Upper lobe of left lung (tissue), 6 donors: Measurements from ENCODE around the gene FAIM. TPM values are rescaled to one million over a fixed set of nuclear protein-coding genes. Genes with fewer than 3 reads are reported as not detected.
"Not testable (repeated sequence)": the region's sequence is repeated elsewhere in the genome, so short reads cannot be mapped to it uniquely, and the experiment has no call there.

Source experiments
- ATAC-seq, 2 donors: fragments of 200-7000 bp; cut with Tn5 transposase; one replicate each; pipeline ENCODE4 v1.9.1; 2022; ENCODE audit warnings: mild to moderate bottlenecking in 2 of 2, moderate library complexity in 2 of 2; ENCODE audit not compliant: low FRiP score in 2 of 2
- DNase-seq, 2 donors: peaks; one replicate each; pipeline ENCODE4 v3.0.0-alpha.2; 2019 to 2020
- H3K27ac ChIP-seq, 4 donors: fragments of 200-600 bp; sonication (generic); one replicate each; pipeline ENCODE4 v1.5.1; 2016 to 2019
- H3K27me3 ChIP-seq, 4 donors: fragments of 200-600 bp; sonication (generic); one replicate each; pipeline ENCODE4 v1.5.1; 2017 to 2019
- H3K36me3 ChIP-seq, 4 donors: fragments of 200-600 bp; sonication (generic); one replicate each; pipeline ENCODE4 v1.5.1; 2016 to 2019
- H3K4me1 ChIP-seq, 4 donors: fragments of 200-600 bp; sonication (generic); one replicate each; pipeline ENCODE4 v1.5.1; 2018 to 2019
- H3K4me3 ChIP-seq, 4 donors: fragments of 200-600 bp; sonication (generic); one replicate each; pipeline ENCODE4 v1.5.1; 2017 to 2019; ENCODE audit warnings: mild to moderate bottlenecking in 2 of 4, moderate library complexity in 1 of 4
- H3K9me3 ChIP-seq, 4 donors: fragments of 200-600 bp; sonication (generic); one replicate each; pipeline ENCODE4 v1.5.1; 2018 to 2019
- CTCF ChIP-seq, 6 experiments: fragments of 450-650 bp in 4 of 6; fragments of 200-600 bp in 2 of 6; sonication (generic) in 2 of 6; IDR thresholded peaks; one replicate each; pipeline ENCODE4 v1.5.1; 2016 to 2019; ENCODE audit warnings: antibody characterized with exemption in 6 of 6
- EP300 ChIP-seq, 4 donors: sonication (generic); formaldehyde crosslinking; IDR thresholded peaks; one replicate each; pipeline ENCODE4 v1.5.1; 2017; ENCODE audit warnings: antibody characterized with exemption in 4 of 4, control low read depth in 2 of 4
- POLR2A ChIP-seq, 4 donors: fragments of 450-650 bp; IDR thresholded peaks; one replicate each; pipeline ENCODE4 v1.5.1; 2016 to 2017; ENCODE audit warnings: antibody characterized with exemption in 4 of 4, mild to moderate bottlenecking in 2 of 4
- POLR2AphosphoS5 ChIP-seq, 2 donors: sonication (generic); formaldehyde crosslinking; IDR thresholded peaks; one replicate each; pipeline ENCODE4 v1.5.1; 2017; ENCODE audit warnings: antibody characterized with exemption in 2 of 2
- whole genome bisulfite sequencing, 2 donors: methylation state at CpG; one replicate each; pipeline ENCODE4 v1.1.5; 2017 to 2018; 5-methylcytosine and 5-hydroxymethylcytosine counted together
- total RNA-seq, 6 donors: library from RNA; depleted of rRNA in 4 of 6; stranded (reverse); fragments of >200 nt in 4 of 6; gene quantifications; one replicate each; pipeline versions ENCODE4 v1.1.0 to v1.2.1, GENCODE V29; 2016 to 2021
- donor health status: DM: no; HTN: no; CAD: no; lungs with moderate emphysema.
- donor health status: DM: no; HTN: yes; CAD: no; lungs with severe emphysema.

FAIM gene
- total RNA-seq, 6 donors from 2014 or later = 7.5 to 32.7 (median 14.5) TPM

- no peak for DNase-seq
- H3K4me3 ChIP-seq = no peak overlapping the region
- H3K9me3 ChIP-seq = no peaks in the 10 kb centered on the region
- 73 to 78% methylated on average over 8 of the region's 8 CpGs for WGBS, 2 donors
- no peaks in the 10 kb centered on the region for H3K27me3 ChIP-seq
- no peaks in the 10 kb centered on the region for H3K36me3 ChIP-seq
- H3K27ac ChIP-seq = no peak overlapping the region
- no peak for TF ChIP-seq POLR2A (IDR thresholded peaks at IDR 0.05)
- no peak for TF ChIP-seq POLR2AphosphoS5 (IDR thresholded peaks at IDR 0.05)
- no peak for TF ChIP-seq EP300 (IDR thresholded peaks at IDR 0.05)
- no peak for TF ChIP-seq CTCF (IDR thresholded peaks at IDR 0.05)
- ATAC-seq = no peak
- H3K4me1 ChIP-seq = peaks cover 0 to 3% (median 0%) of the 10 kb centered on the region in 4 donors
These were observed 8.3 kb upstream of the FAIM start for GRCh38 chr3:138600100-138600745.

GRCh38 chr3:138601661-138602060 is 6.9 kb upstream of the FAIM start:
- not testable (repeated sequence) for H3K4me1 ChIP-seq, H3K4me3 ChIP-seq, DNase-seq, H3K27me3 ChIP-seq, ATAC-seq, H3K9me3 ChIP-seq, H3K27ac ChIP-seq, H3K36me3 ChIP-seq
- WGBS, 2 donors = 66 to 79% methylated on average over 2 of the region's 2 CpGs

GRCh38 chr3:138604106-138604595 is 4.4 kb upstream of the FAIM start:
- not testable (repeated sequence) for H3K9me3 ChIP-seq, H3K27me3 ChIP-seq, H3K4me3 ChIP-seq, ATAC-seq, DNase-seq, H3K27ac ChIP-seq, H3K4me1 ChIP-seq, H3K36me3 ChIP-seq
- WGBS, 2 donors = 93 to 94% methylated on average over 5 of the region's 5 CpGs

- DNase-seq = no peak
- TF ChIP-seq EP300 (IDR thresholded peaks at IDR 0.05) (no peak), POLR2A (IDR thresholded peaks at IDR 0.05) (no peak), POLR2AphosphoS5 (IDR thresholded peaks at IDR 0.05) (no peak), CTCF (IDR thresholded peaks at IDR 0.05) (no peak)
- H3K36me3 ChIP-seq = no peaks in the 10 kb centered on the region
- peaks cover 0 to 4% (median 0%) of the 10 kb centered on the region in 4 donors for H3K27me3 ChIP-seq
- peak overlapping the region; percentile 89 to 97 (median 93) for H3K27ac ChIP-seq
- ATAC-seq = no peak
- H3K4me3 ChIP-seq = peak overlapping the region in 3 of 4 donors; percentile 54 to 87 (median 76)
- peaks cover 4 to 15% (median 8%) of the 10 kb centered on the region in 4 donors for H3K4me1 ChIP-seq
- 63 to 80% methylated on average over 6 of the region's 6 CpGs for WGBS, 2 donors
- H3K9me3 ChIP-seq = no peaks in the 10 kb centered on the region
These were observed 1.3 kb downstream of the FAIM start for GRCh38 chr3:138609898-138610266.

- DNase-seq (no peak), ATAC-seq (no peak)
- no peaks in the 10 kb centered on the region for H3K27me3 ChIP-seq
- peaks cover 0 to 5% (median 0%) of the 10 kb centered on the region in 4 donors for H3K4me1 ChIP-seq
- TF ChIP-seq POLR2A (IDR thresholded peaks at IDR 0.05) = no peak
- 76 to 88% methylated on average over 1 of the region's 1 CpG for WGBS, 2 donors
- H3K4me3 ChIP-seq = no peak overlapping the region
- no peak overlapping the region for H3K27ac ChIP-seq
- no peaks in the 10 kb centered on the region for H3K36me3 ChIP-seq
- H3K9me3 ChIP-seq = no peaks in the 10 kb centered on the region
These were observed 6.9 kb downstream of the FAIM start for GRCh38 chr3:138615462-138615861.

GRCh38 chr3:138620431-138620830 is 11.9 kb downstream of the FAIM start:
- WGBS, 2 donors = 89 to 92% methylated on average over 4 of the region's 4 CpGs
- ATAC-seq = no peak

GRCh38 chr3:138624518-138624917 is 15.9 kb downstream of the FAIM start:
- no peaks in the 10 kb centered on the region for H3K27me3 ChIP-seq
- DNase-seq = no peak
- H3K4me3 ChIP-seq = no peak overlapping the region
- ATAC-seq = no peak
- no peak for TF ChIP-seq POLR2AphosphoS5 (IDR thresholded peaks at IDR 0.05)
- TF ChIP-seq POLR2A (IDR thresholded peaks at IDR 0.05) = no peak
- TF ChIP-seq EP300 (IDR thresholded peaks at IDR 0.05) = no peak
- TF ChIP-seq CTCF (IDR thresholded peaks at IDR 0.05) = no peak
- H3K9me3 ChIP-seq = no peaks in the 10 kb centered on the region
- no peaks in the 10 kb centered on the region for H3K4me1 ChIP-seq
- H3K36me3 ChIP-seq = peaks cover 0 to 4% (median under 1%) of the 10 kb centered on the region in 4 donors
- no peak overlapping the region for H3K27ac ChIP-seq

More at GRCh38 chr3:138620431-138620830, 11.9 kb downstream of the FAIM start:
- no peak overlapping the region for H3K27ac ChIP-seq
- no peak for DNase-seq
- TF ChIP-seq POLR2A (IDR thresholded peaks at IDR 0.05) (no peak), POLR2AphosphoS5 (IDR thresholded peaks at IDR 0.05) (no peak), EP300 (IDR thresholded peaks at IDR 0.05) (no peak)
- H3K36me3 ChIP-seq = no peaks in the 10 kb centered on the region
- no peaks in the 10 kb centered on the region for H3K9me3 ChIP-seq
- no peak overlapping the region for H3K4me3 ChIP-seq
- H3K4me1 ChIP-seq = peaks cover 0 to 5% (median 0%) of the 10 kb centered on the region in 4 donors
- no peaks in the 10 kb centered on the region for H3K27me3 ChIP-seq
